ENCODE measurements around the gene RBM19. TPM values are rescaled to one million over a fixed set of nuclear protein-coding genes. Genes with fewer than 3 reads are reported as not detected.

Gene RBM19
- total and polyA plus RNA-seq, 4 donors = 17.9 to 33.6 (median 21.9) TPM

DNA sequence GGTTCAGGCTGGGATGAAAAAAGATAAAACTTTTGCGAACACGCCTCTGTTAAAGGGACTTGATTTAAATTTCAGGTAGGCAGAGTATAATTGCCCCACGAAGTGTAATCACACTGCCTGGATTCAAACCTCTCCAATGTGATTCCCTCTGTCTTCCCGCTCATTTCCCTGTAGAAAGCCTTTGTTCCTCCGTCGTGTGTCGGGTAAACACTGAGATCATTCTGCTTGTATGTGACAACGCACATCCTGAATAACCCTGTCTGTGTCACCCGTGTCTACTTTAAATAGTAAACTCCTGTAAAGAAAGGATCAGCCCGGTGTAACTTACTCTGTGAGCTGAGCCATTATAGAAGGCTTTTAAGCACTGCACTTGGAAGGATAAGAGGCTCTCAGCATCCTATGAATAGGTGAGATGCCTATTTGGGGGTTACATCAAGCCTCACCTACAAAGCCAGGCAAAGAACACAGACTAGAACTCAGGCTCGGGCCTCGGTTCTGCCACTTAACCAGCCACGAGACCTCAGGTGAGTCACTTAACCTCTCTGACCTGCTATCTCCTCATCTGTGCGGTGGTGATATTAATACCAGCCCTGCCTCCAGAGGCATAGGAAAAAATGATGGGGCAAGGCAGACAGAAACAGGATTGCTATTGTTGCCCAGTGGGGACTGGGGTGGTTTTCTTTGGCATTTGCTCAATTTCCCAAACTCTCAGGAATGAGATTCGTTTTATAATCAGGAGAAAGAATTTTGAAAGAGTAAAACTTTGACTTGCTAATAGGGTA lies 74.2 kb downstream of the RBM19 start:
- H3K4me1 ChIP-seq (ENCODE audit: control insufficient read depth in 5 of 5, insufficient read depth in 5 of 5, low read length in 5 of 5) = peaks cover 0 to 7% (median 0%) of the 10 kb centered on the region in 5 donors
- H3K36me3 ChIP-seq (ENCODE audit: control insufficient read depth in 4 of 4, insufficient read depth in 4 of 4, low read length in 4 of 4) = peaks cover 0 to 4% (median 1%) of the 10 kb centered on the region in 4 donors
- H3K9ac ChIP-seq (ENCODE audit: insufficient read depth in 1 of 2, low read length in 2 of 2) = no peak overlapping the region
- H3K9me3 ChIP-seq (ENCODE audit: control insufficient read depth in 4 of 4, insufficient read depth in 3 of 4, low read length in 3 of 4) = no peaks in the 10 kb centered on the region
- TF ChIP-seq, protein P1, sequence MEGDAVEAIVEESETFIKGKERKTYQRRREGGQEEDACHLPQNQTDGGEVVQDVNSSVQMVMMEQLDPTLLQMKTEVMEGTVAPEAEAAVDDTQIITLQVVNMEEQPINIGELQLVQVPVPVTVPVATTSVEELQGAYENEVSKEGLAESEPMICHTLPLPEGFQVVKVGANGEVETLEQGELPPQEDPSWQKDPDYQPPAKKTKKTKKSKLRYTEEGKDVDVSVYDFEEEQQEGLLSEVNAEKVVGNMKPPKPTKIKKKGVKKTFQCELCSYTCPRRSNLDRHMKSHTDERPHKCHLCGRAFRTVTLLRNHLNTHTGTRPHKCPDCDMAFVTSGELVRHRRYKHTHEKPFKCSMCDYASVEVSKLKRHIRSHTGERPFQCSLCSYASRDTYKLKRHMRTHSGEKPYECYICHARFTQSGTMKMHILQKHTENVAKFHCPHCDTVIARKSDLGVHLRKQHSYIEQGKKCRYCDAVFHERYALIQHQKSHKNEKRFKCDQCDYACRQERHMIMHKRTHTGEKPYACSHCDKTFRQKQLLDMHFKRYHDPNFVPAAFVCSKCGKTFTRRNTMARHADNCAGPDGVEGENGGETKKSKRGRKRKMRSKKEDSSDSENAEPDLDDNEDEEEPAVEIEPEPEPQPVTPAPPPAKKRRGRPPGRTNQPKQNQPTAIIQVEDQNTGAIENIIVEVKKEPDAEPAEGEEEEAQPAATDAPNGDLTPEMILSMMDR (IDR thresholded peaks at IDR 0.05; ENCODE audit: control extremely low read depth, extremely low read depth) = no peak
- DNase-seq (peak in 1 of 3 donors; percentile 17), ATAC-seq (ENCODE audit: insufficient read depth, low FRiP score) (no peak)
- H3K4me3 ChIP-seq = no peak overlapping the region
- WGBS, 2 donors = 82 to 85% methylated on average over 15 of the region's 15 CpGs
- H3K27me3 ChIP-seq (ENCODE audit: control insufficient read depth in 3 of 3, insufficient read depth in 3 of 3, low read length in 2 of 3) = no peaks in the 10 kb centered on the region
- H3K27ac ChIP-seq (ENCODE audit: low read depth in 1 of 2, low read length in 1 of 2) = no peak overlapping the region

DNA sequence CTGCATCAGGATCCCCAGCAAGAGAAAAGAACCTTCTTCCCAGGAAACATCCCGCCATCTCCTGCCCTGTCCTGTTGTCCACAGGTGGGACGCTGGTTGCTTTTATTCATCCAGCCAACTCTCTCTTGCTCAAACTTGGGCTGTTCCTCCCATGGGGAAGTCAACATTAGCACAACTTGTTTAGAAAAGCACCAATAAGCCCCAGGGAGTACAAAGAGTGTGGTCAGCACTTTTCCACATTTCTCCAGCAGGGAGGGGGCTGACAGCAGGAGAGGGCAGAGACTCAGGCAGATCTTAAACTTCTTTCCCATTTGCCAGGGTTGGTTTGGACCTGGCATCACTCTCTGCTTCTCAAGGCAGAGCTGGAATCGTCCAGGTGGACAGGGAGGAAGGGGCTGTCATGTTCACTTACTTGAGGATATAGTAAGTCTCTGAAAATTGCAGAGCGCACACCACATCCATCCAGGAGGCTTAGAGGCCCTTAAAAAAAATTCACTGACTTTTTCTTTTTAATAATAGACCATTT lies 74.9 kb downstream of the RBM19 start:
- Histone ChIP-seq H3K27me3 (ENCODE audit: control insufficient read depth in 3 of 3, insufficient read depth in 3 of 3, low read length in 2 of 3) (no peaks in the 10 kb centered on the region), H3K27ac (ENCODE audit: low read depth in 1 of 2, low read length in 1 of 2) (no peak overlapping the region), H3K36me3 (ENCODE audit: control insufficient read depth in 4 of 4, insufficient read depth in 4 of 4, low read length in 4 of 4) (peaks cover 0 to 5% (median 0%) of the 10 kb centered on the region in 4 donors), H3K9me3 (ENCODE audit: control insufficient read depth in 4 of 4, insufficient read depth in 3 of 4, low read length in 3 of 4) (no peaks in the 10 kb centered on the region), H3K4me3 (no peak overlapping the region), H3K4me1 (ENCODE audit: control insufficient read depth in 5 of 5, insufficient read depth in 5 of 5, low read length in 5 of 5) (peaks cover 0 to 7% (median 0%) of the 10 kb centered on the region in 5 donors), H3K9ac (ENCODE audit: insufficient read depth in 1 of 2, low read length in 2 of 2) (no peak overlapping the region)
- TF ChIP-seq, protein P1 (IDR thresholded peaks at IDR 0.05; ENCODE audit: control extremely low read depth, extremely low read depth) = no peak
- 94 to 96% methylated on average over 4 of the region's 4 CpGs for WGBS, 2 donors
- no peak for ATAC-seq (ENCODE audit: insufficient read depth, low FRiP score)
- no peak for DNase-seq

DNA sequence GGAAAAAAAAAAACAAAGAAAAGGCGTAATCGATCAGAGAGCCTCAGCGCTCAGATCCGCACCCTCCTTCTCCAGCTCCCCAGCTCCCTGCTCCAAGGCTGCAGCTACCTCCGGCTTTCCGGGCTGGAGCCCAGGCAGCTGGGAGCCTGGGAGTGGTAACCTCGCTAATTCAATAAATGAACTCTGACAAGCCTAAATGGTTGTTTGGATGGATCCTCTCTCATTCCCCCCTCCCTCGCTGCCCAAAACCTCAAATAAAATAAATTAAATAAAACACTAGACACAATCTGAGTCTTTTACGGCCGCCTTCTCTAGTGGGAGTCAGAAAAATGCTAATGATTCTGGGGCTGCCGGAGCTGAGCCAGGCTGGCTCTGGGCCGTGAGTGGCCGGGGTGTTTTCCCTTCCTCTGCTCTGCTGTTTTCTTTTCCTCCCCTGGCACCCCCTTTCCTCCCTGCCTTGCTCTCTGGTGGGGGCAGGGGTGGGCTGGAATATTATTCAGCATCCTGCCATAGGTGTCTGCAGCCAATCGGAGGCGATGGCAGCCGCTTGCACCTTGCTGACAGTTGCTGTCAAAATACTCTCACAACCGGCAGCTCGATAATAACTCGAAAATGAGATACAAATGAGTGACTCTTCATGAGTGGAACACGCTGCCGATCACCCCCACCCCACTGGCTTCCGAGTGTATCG lies 76.1 kb downstream of the RBM19 start:
- H3K4me1 ChIP-seq (ENCODE audit: control insufficient read depth in 5 of 5, insufficient read depth in 5 of 5, low read length in 5 of 5) = peaks cover 0 to 7% (median 0%) of the 10 kb centered on the region in 5 donors
- no peaks in the 10 kb centered on the region for H3K9me3 ChIP-seq (ENCODE audit: control insufficient read depth in 4 of 4, insufficient read depth in 3 of 4, low read length in 3 of 4)
- H3K36me3 ChIP-seq (ENCODE audit: control insufficient read depth in 4 of 4, insufficient read depth in 4 of 4, low read length in 4 of 4) = peaks cover 0 to 5% (median 0%) of the 10 kb centered on the region in 4 donors
- no peak overlapping the region for H3K27ac ChIP-seq (ENCODE audit: low read depth in 1 of 2, low read length in 1 of 2)
- TF ChIP-seq, protein P1 (IDR thresholded peaks at IDR 0.05; ENCODE audit: control extremely low read depth, extremely low read depth) = no peak
- WGBS, 2 donors = 82 to 92% methylated on average over 23 of the region's 23 CpGs
- ATAC-seq (ENCODE audit: insufficient read depth, low FRiP score) (no peak), DNase-seq (no peak)
- no peak overlapping the region for H3K9ac ChIP-seq (ENCODE audit: insufficient read depth in 1 of 2, low read length in 2 of 2)
- H3K27me3 ChIP-seq (ENCODE audit: control insufficient read depth in 3 of 3, insufficient read depth in 3 of 3, low read length in 2 of 3) = no peaks in the 10 kb centered on the region
- H3K4me3 ChIP-seq = no peak overlapping the region

Measured in lung (tissue), 12 donors.